ENCODE measurements around the gene UGT3A2. TPM values are rescaled to one million over a fixed set of nuclear protein-coding genes. Genes with fewer than 3 reads are reported as not detected.

The UGT3A2 gene
- not detected in 5 replicates for total RNA-seq (2022; extraction: Qiagen RNA extraction; ENCODE audit: low read depth)

GRCh38 chr5:36066540-36067210, at the start of gene UGT3A2:
TSS of gene UGT3A2 (minus strand) at chr5:36066882. CDS start at chr5:36066789, 93 bp downstream.

GRCh38 chr5:35990941-35991611, 75.6 kb downstream of the UGT3A2 start, which contains the start of gene UGT3A1:
TSS of gene UGT3A1 (minus strand) at chr5:35991390. CDS start at chr5:35991240, 150 bp downstream.

Other genes with a start within 250 kb of the UGT3A2 start
- 0.24 to 0.79 TPM (median 0.45 TPM) in 5 replicates for gene IL7R, start 210.0 kb downstream of the UGT3A2 start, total RNA-seq (2022; extraction: Qiagen RNA extraction; ENCODE audit: low read depth)
- not detected in 5 replicates for gene CAPSL, start 128.3 kb downstream of the UGT3A2 start, total RNA-seq (2022; extraction: Qiagen RNA extraction; ENCODE audit: low read depth)
- gene UGT3A1, start 75.5 kb downstream of the UGT3A2 start, total RNA-seq (2022; extraction: Qiagen RNA extraction; ENCODE audit: low read depth), result not detected in 5 replicates
- 1.2 to 2.2 TPM (median 1.6 TPM) in 5 replicates for gene LMBRD2, start 85.0 kb upstream of the UGT3A2 start, total RNA-seq (2022; extraction: Qiagen RNA extraction; ENCODE audit: low read depth)
- gene SKP2, start 85.2 kb upstream of the UGT3A2 start, total RNA-seq (2022; extraction: Qiagen RNA extraction; ENCODE audit: low read depth), result 17.6 to 22.5 TPM (median 20.3 TPM) in 5 replicates
- 9.2 to 15.6 TPM (median 12.2 TPM) in 5 replicates for gene NADK2, start 175.0 kb upstream of the UGT3A2 start, total RNA-seq (2022; extraction: Qiagen RNA extraction; ENCODE audit: low read depth)
- gene RANBP3L, start 235.0 kb upstream of the UGT3A2 start, total RNA-seq (2022; extraction: Qiagen RNA extraction; ENCODE audit: low read depth), result not detected in 5 replicates

Data from A549 treated with CpdA at 1 μM for 4 hours (cell line).